Measurements from ENCODE around the gene CFAP20.

The CFAP20 gene

GRCh38 chr16:58123896-58124600 is 5.1 kb downstream of the CFAP20 start:
- no peak for DNase-seq

- no peak for DNase-seq
Measured at GRCh38 chr16:58121132-58121531, 8.0 kb downstream of the CFAP20 start.

- DNase-seq, result no peak
Measured at GRCh38 chr16:58120234-58120633, 8.9 kb downstream of the CFAP20 start.

GRCh38 chr16:58119509-58119845 is 9.7 kb downstream of the CFAP20 start:
- no peak for DNase-seq

- DNase-seq, result no peak
Measured at GRCh38 chr16:58118801-58119508, 10.2 kb downstream of the CFAP20 start.

GRCh38 chr16:58116529-58116928 is 12.7 kb downstream of the CFAP20 start:
- DNase-seq, result no peak

- DNase-seq, result no peak
Measured at GRCh38 chr16:58116081-58116480, 13.1 kb downstream of the CFAP20 start.

GRCh38 chr16:58114827-58115825 is 14.1 kb downstream of the CFAP20 start:
- no peak for DNase-seq

GRCh38 chr16:58111302-58111627 is 17.9 kb downstream of the CFAP20 start:
- DNase-seq, result no peak

- DNase-seq, result no peak
Measured at GRCh38 chr16:58110571-58111301, 18.4 kb downstream of the CFAP20 start.

GRCh38 chr16:58109881-58110280 is 19.3 kb downstream of the CFAP20 start:
- DNase-seq, result no peak

- no peak for DNase-seq
Measured at GRCh38 chr16:58109330-58109729, 19.9 kb downstream of the CFAP20 start.

GRCh38 chr16:58107709-58108108 is 21.5 kb downstream of the CFAP20 start:
- no peak for DNase-seq

GRCh38 chr16:58107228-58107627 is 22.0 kb downstream of the CFAP20 start:
- DNase-seq, result no peak

- no peak for DNase-seq
Measured at GRCh38 chr16:58105631-58106030, 23.6 kb downstream of the CFAP20 start.

- no peak for DNase-seq
Measured at GRCh38 chr16:58102665-58103392, 26.4 kb downstream of the CFAP20 start.

GRCh38 chr16:58099956-58100300 is 29.3 kb downstream of the CFAP20 start:
- no peak for DNase-seq

- DNase-seq, result no peak
Measured at GRCh38 chr16:58099097-58099955, 29.9 kb downstream of the CFAP20 start.

- DNase-seq, result no peak
Measured at GRCh38 chr16:58098207-58099096, 30.7 kb downstream of the CFAP20 start.

- DNase-seq, result no peak
Measured at GRCh38 chr16:58096249-58096648, 32.9 kb downstream of the CFAP20 start.

All from central memory CD4-positive, alpha-beta T cell (primary cell).